Measurements from ENCODE around the gene TRAPPC3L.
"Not testable (repeated sequence)": the region's sequence is repeated elsewhere in the genome, so short reads cannot be mapped to it uniquely, and the experiment has no call there.

The TRAPPC3L gene

DNA sequence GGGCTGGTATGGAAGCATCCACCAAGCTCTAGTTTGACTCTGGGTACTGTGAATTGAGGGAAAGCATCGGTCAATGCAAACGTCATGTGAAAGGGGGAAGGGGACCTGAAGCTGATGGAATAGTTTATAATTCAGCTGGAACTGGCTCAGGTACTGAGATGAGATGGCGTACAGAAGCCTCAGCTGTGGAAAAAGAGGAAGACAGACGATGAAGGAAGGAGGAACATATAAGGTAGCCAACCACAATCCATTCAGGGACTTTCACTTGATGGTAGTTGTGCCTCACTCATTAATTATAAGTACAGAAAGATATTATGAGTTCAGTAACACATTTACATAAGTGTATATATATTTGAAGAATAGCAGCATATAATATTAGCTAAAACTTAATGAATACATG lies 31.4 kb downstream of the TRAPPC3L start:
- no peaks in the 10 kb centered on the region for H3K4me1 Mint-ChIP-seq (ENCODE audit: low read depth)
- peaks cover 26% of the 10 kb centered on the region for H3K27me3 Mint-ChIP-seq (ENCODE audit: low read depth)
- no peaks in the 10 kb centered on the region for H3K9me3 Mint-ChIP-seq
- no peak overlapping the region for H3K27ac Mint-ChIP-seq
- H3K36me3 Mint-ChIP-seq (ENCODE audit: low read depth) = no peaks in the 10 kb centered on the region
- H3K4me3 Mint-ChIP-seq = no peak overlapping the region
- DNase-seq (ENCODE audit: low spot score) = no peak

DNA sequence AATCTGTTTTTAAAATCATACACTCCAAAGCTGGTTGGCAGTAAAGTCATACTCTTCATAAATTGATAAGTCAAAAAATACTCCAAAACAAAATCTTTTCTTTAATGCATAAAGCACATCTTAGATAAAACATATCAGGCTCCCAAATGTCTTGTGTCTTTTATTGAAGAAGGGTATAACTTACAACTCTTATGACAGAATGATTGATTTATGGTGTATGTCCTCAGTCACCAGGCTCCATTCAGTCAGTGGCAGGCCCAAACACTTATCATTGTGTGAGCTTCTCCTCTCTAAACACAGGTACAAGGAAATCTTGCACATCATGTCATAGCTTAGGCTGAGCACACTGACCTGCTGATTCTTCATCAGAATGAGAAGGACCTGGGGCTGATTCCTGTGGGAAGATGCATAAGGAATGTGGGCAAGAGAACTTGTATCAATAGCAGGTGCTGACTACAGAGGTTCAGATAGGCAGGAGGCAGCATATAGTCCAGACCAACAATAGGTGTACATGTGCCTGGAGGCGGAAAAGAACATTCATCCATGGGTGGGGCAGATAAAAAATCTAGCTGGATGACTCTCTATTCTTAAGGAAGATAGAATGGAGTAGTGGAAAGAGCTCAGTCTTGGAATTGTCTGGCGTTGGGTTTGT lies 32.1 kb downstream of the TRAPPC3L start:
- Mint-ChIP-seq H3K27ac (no peak overlapping the region), H3K27me3 (ENCODE audit: low read depth) (peaks cover 21% of the 10 kb centered on the region), H3K4me1 (ENCODE audit: low read depth) (no peaks in the 10 kb centered on the region), H3K9me3 (no peaks in the 10 kb centered on the region), H3K36me3 (ENCODE audit: low read depth) (no peaks in the 10 kb centered on the region), H3K4me3 (no peak overlapping the region)
- no peak for DNase-seq (ENCODE audit: low spot score)

DNA sequence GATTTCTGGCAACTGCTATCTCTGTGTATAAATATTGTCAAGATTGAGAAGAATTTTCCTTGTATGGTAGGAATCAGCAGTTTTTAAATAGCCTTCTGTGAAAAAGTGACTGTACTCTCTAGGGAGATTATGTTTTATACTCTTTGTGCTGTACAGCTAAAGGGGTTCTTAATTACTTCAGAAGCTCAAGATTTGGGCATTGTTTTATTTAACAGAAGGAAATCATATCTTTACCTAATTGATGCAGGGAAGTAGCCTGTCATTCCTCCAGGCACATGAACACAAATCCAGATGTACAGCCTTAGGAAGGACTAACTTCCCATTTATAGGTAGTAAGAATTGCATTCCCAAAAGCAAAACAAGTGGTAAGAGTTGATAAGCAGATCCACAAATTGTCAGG lies 32.8 kb downstream of the TRAPPC3L start:
- no peaks in the 10 kb centered on the region for H3K4me1 Mint-ChIP-seq (ENCODE audit: low read depth)
- H3K27me3 Mint-ChIP-seq (ENCODE audit: low read depth) = peaks cover 16% of the 10 kb centered on the region
- no peak for DNase-seq (ENCODE audit: low spot score)
- H3K27ac Mint-ChIP-seq = no peak overlapping the region
- H3K36me3 Mint-ChIP-seq (ENCODE audit: low read depth) = no peaks in the 10 kb centered on the region
- no peaks in the 10 kb centered on the region for H3K9me3 Mint-ChIP-seq
- H3K4me3 Mint-ChIP-seq = no peak overlapping the region

- no peak for DNase-seq (ENCODE audit: low spot score)
- H3K36me3 Mint-ChIP-seq (ENCODE audit: low read depth) = no peaks in the 10 kb centered on the region
- H3K4me3 Mint-ChIP-seq = no peak overlapping the region
- H3K9me3 Mint-ChIP-seq = no peaks in the 10 kb centered on the region
- no peak overlapping the region for H3K27ac Mint-ChIP-seq
- no peaks in the 10 kb centered on the region for H3K4me1 Mint-ChIP-seq (ENCODE audit: low read depth)
- peaks cover 19% of the 10 kb centered on the region for H3K27me3 Mint-ChIP-seq (ENCODE audit: low read depth)
Measured at GRCh38 chr6:116512111-116512559, 33.3 kb downstream of the TRAPPC3L start.

GRCh38 chr6:116511424-116512110 lies 33.9 kb downstream of the TRAPPC3L start, which contains the start of gene CALHM5:
Gene CALHM5 (plus strand): TSS chr6:116511639. CDS start chr6:116511697, 58 bp downstream.
- peaks cover 19% of the 10 kb centered on the region for H3K27me3 Mint-ChIP-seq (ENCODE audit: low read depth)
- no peak within 1 kb of the TSS for H3K27ac Mint-ChIP-seq
- no peak within 1 kb of the TSS for H3K4me3 Mint-ChIP-seq
- H3K4me1 Mint-ChIP-seq (ENCODE audit: low read depth) = no peaks in the 10 kb centered on the region
- H3K9me3 Mint-ChIP-seq = no peaks in the 10 kb centered on the region
- H3K36me3 Mint-ChIP-seq (ENCODE audit: low read depth) = no peaks in the 10 kb centered on the region
- DNase-seq (ENCODE audit: low spot score) = no peak

DNA sequence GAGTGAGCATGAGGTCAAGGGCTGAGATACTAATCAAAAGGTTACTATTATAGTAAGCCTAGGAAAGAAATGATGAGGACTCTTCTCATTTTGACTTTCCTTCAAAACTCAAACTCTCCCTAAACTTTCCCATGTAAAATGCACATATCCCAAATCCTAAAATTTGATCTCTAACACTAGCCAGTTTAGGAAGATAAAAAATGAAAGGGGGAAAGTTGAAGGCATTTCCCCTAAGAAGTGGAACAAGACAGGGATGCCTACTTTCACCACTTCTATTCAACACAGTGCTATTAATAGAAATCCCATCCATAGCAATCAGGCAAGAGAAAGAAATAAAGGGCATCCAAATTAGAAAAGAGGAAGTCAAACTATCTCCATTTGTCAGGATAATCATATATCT lies 37.0 kb downstream of the TRAPPC3L start:
- Mint-ChIP-seq H3K4me3 (no peak overlapping the region), H3K27ac (no peak overlapping the region), H3K36me3 (ENCODE audit: low read depth) (no peaks in the 10 kb centered on the region), H3K9me3 (no peaks in the 10 kb centered on the region), H3K4me1 (ENCODE audit: low read depth) (no peaks in the 10 kb centered on the region), H3K27me3 (ENCODE audit: low read depth) (peaks cover 22% of the 10 kb centered on the region)
- DNase-seq (ENCODE audit: low spot score) = no peak

DNA sequence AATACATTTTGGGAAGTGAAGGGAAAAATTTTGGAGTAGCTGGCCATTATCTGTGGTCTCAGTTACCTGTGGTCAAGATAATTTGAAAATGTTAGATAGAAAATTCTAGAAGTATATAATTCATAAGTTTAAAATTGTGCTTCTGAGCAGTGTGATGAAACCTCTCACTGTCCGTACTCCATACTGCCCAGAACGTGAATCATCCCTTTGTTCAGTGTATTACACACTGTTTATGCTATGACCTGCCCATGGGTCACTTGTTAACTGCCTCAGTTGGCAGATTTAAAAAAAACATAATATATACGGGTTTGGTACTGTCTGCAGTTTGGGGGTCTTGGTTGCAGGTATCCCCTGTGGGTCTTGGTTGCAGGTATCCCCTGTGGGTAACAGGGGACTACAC lies 38.2 kb downstream of the TRAPPC3L start:
- Mint-ChIP-seq H3K36me3 (ENCODE audit: low read depth) (no peaks in the 10 kb centered on the region), H3K27ac (no peak overlapping the region), H3K4me3 (no peak overlapping the region), H3K4me1 (ENCODE audit: low read depth) (no peaks in the 10 kb centered on the region), H3K9me3 (no peaks in the 10 kb centered on the region), H3K27me3 (ENCODE audit: low read depth) (peaks cover 26% of the 10 kb centered on the region)
- no peak for DNase-seq (ENCODE audit: low spot score)

- Mint-ChIP-seq H3K27ac (no peak overlapping the region), H3K9me3 (no peaks in the 10 kb centered on the region), H3K36me3 (ENCODE audit: low read depth) (no peaks in the 10 kb centered on the region), H3K4me1 (ENCODE audit: low read depth) (peaks cover 2% of the 10 kb centered on the region), H3K4me3 (no peak overlapping the region), H3K27me3 (ENCODE audit: low read depth) (peaks cover 47% of the 10 kb centered on the region)
- DNase-seq (ENCODE audit: low spot score) = no peak
Measured at GRCh38 chr6:116500969-116501433, 44.5 kb downstream of the TRAPPC3L start.

- no peak overlapping the region for H3K4me3 Mint-ChIP-seq
- no peak for DNase-seq (ENCODE audit: low spot score)
- no peak overlapping the region for H3K27ac Mint-ChIP-seq
- peaks cover 2% of the 10 kb centered on the region for H3K4me1 Mint-ChIP-seq (ENCODE audit: low read depth)
- H3K27me3 Mint-ChIP-seq (ENCODE audit: low read depth) = peaks cover 28% of the 10 kb centered on the region
- no peaks in the 10 kb centered on the region for H3K36me3 Mint-ChIP-seq (ENCODE audit: low read depth)
- no peaks in the 10 kb centered on the region for H3K9me3 Mint-ChIP-seq
Measured at GRCh38 chr6:116497113-116497676, 48.3 kb downstream of the TRAPPC3L start.

DNA sequence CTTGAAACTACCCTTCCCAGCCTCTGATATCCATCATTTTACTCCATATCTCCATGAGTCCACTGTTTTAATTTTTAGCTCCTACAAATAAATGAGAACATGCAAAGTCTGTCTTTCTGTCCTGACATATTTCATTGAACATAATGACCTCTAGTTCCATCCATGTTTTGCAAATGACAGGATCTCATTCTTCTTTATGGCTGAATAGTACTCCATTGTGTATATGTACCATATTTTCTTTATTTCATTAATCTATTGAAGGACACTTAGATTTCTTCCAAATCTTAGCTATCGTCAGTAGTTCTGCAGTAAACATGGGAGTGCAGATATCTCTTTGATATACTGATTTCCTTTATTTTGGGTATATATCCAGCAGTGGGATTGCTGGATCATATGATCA lies 50.3 kb downstream of the TRAPPC3L start:
- not testable (repeated sequence) for H3K4me3 Mint-ChIP-seq; H3K36me3 Mint-ChIP-seq (ENCODE audit: low read depth); H3K4me1 Mint-ChIP-seq (ENCODE audit: low read depth); H3K9me3 Mint-ChIP-seq; DNase-seq (ENCODE audit: low spot score); H3K27ac Mint-ChIP-seq
- H3K27me3 Mint-ChIP-seq (ENCODE audit: low read depth) = peaks cover 30% of the 10 kb centered on the region

DNA sequence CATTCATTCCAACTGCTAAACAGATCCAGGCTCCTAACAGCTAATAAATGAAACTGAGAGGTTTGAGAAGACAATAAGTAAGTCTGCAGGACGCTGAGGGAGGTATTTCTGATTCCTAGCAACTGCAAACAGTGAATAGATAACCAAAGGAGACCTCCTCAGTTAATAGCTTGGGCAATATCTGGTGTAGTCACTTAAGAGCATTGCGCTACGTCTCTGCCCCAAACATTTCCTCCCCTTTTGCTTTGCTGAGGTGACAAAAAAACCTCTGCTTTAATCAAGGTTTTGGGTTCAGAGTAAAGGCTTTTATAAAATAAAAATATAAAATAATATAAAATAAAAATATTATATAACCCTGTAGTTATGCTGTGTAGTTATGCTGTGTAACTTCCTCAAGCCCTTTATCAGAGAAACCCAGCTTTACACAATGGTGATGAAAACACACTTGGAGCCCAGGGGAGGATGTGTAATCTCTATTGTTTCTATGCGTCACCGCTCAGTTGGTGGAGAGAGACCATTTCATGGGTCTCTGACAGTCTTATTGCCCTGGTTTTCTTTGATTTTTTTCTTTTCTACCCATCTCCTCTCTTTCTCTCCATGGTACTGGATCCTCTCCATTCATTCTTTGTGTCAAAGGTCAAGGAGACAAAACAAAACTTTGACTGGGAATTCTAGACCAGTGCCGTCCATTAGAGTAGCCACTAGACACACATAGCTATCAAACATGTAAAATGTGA lies 53.0 kb downstream of the TRAPPC3L start:
- Mint-ChIP-seq H3K9me3 (no peaks in the 10 kb centered on the region), H3K36me3 (ENCODE audit: low read depth) (no peaks in the 10 kb centered on the region), H3K4me1 (ENCODE audit: low read depth) (no peaks in the 10 kb centered on the region), H3K27me3 (ENCODE audit: low read depth) (peaks cover 36% of the 10 kb centered on the region), H3K4me3 (no peak overlapping the region), H3K27ac (no peak overlapping the region)
- no peak for DNase-seq (ENCODE audit: low spot score)

DNA sequence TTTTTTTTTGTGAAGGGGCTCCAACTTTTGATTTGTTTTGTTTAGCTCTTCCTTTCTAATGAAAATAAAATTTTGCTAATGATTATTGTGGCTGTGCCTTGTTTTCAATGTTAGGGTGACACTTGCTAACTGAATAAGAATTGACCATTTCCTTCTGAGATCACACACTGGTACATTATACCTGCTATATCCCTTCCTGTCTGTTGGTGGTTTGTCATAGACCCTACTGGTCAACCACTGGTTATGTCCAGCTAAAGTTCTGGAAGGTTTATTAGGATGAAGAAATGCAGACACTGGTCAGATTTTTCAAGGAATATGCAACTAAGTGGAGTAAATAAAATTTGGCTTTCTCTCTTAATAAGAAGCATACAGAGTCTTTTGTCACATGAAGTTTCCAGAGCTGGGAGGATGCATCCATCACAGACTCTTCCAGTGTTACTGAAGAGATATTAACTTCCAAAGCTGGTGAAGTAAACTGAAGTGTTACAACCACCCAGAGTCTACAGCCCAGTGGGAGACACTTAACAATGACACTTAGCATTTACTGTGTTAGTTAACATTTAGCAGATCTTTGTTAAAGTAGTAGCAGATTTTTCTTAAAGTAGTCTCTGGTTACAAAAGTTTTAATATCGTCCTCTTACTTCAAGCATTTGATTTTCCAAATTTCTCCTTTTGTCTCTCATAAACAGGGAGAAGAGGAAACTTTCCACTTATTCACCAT lies 53.7 kb downstream of the TRAPPC3L start:
- H3K4me3 Mint-ChIP-seq = no peak overlapping the region
- DNase-seq (ENCODE audit: low spot score) = no peak
- no peaks in the 10 kb centered on the region for H3K9me3 Mint-ChIP-seq
- no peaks in the 10 kb centered on the region for H3K4me1 Mint-ChIP-seq (ENCODE audit: low read depth)
- H3K36me3 Mint-ChIP-seq (ENCODE audit: low read depth) = no peaks in the 10 kb centered on the region
- peaks cover 37% of the 10 kb centered on the region for H3K27me3 Mint-ChIP-seq (ENCODE audit: low read depth)
- no peak overlapping the region for H3K27ac Mint-ChIP-seq

DNA sequence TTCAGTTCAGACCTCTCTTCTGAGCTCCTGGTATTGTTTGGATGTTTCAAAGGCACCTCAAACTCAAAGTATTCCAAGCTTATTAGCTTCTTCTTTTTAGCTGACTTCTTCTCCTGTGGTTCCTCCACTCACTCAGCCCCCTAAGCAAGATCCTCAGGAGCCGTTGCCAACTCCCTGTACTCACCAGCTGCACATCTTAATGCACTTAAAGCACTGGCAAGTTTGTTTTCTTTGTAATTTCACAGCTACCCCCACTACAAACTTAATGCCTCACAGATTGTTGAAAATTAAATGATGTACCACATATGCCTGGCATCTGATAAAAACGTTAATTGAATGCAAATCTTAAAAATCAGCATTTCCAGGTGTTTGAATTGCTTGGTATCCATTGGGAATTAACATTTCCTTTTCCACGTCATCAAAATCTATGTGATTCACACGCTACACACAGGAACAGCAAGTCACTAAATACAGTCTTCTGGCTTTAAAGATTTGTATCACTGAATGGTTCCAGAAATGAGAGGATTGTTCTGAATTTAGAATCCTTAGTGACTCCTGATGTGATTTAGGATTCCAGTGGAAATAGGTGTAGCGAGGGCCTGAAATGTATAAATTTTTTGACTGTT lies 59.8 kb downstream of the TRAPPC3L start:
- Mint-ChIP-seq H3K9me3 (no peaks in the 10 kb centered on the region), H3K4me3 (no peak overlapping the region), H3K4me1 (ENCODE audit: low read depth) (no peaks in the 10 kb centered on the region), H3K27ac (no peak overlapping the region), H3K36me3 (ENCODE audit: low read depth) (no peaks in the 10 kb centered on the region), H3K27me3 (ENCODE audit: low read depth) (peaks cover 64% of the 10 kb centered on the region)
- no peak for DNase-seq (ENCODE audit: low spot score)
